ENCODE data around the gene RIPOR3.

DNA sequence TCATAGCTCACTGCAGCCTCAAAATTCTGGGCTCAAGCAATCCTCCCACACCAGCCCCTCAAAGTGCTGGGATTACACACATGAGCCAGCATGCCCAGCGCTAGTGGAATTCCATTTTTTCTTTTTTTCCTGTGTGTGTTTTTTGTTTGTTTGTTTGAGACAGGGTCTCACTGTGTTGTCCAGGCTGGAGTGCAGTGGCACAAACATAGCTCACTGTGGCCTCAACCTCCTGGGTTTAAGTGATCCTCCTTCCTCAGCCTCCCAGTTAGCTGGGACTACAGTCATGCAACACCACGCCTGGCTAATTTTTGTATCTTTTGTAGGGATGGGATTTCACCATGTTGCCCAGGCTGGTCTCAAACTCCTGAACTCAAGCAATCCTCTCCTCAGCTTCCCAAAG is 26.0 kb upstream of the RIPOR3 start:
- TF ChIP-seq, protein P1, sequence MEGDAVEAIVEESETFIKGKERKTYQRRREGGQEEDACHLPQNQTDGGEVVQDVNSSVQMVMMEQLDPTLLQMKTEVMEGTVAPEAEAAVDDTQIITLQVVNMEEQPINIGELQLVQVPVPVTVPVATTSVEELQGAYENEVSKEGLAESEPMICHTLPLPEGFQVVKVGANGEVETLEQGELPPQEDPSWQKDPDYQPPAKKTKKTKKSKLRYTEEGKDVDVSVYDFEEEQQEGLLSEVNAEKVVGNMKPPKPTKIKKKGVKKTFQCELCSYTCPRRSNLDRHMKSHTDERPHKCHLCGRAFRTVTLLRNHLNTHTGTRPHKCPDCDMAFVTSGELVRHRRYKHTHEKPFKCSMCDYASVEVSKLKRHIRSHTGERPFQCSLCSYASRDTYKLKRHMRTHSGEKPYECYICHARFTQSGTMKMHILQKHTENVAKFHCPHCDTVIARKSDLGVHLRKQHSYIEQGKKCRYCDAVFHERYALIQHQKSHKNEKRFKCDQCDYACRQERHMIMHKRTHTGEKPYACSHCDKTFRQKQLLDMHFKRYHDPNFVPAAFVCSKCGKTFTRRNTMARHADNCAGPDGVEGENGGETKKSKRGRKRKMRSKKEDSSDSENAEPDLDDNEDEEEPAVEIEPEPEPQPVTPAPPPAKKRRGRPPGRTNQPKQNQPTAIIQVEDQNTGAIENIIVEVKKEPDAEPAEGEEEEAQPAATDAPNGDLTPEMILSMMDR (IDR thresholded peaks at IDR 0.05): no peak
- TF ChIP-seq ESRRA (IDR thresholded peaks at IDR 0.05; ENCODE audit: borderline replicate concordance, low read length): no peak
- no peak for TF ChIP-seq EP300 (IDR thresholded peaks at IDR 0.05)
- TF ChIP-seq MAX (IDR thresholded peaks at IDR 0.05): no peak
- TF ChIP-seq CBX2 (IDR thresholded peaks at IDR 0.05; ENCODE audit: borderline replicate concordance, low read depth): no peak
- no peak for TF ChIP-seq POLR2A (IDR thresholded peaks at IDR 0.05; ENCODE audit: low read length)
- no peak for TF ChIP-seq NPAS2 (CRISPR knock-in tag; IDR thresholded peaks at IDR 0.05; ENCODE audit: borderline replicate concordance)
- TF ChIP-seq ZFP36 (IDR thresholded peaks at IDR 0.05; ENCODE audit: borderline replicate concordance, partially characterized antibody): no peak
- TF ChIP-seq MYC (IDR thresholded peaks at IDR 0.05; ENCODE audit: borderline replicate concordance, low read length): no peak
- TF ChIP-seq, protein P2, sequence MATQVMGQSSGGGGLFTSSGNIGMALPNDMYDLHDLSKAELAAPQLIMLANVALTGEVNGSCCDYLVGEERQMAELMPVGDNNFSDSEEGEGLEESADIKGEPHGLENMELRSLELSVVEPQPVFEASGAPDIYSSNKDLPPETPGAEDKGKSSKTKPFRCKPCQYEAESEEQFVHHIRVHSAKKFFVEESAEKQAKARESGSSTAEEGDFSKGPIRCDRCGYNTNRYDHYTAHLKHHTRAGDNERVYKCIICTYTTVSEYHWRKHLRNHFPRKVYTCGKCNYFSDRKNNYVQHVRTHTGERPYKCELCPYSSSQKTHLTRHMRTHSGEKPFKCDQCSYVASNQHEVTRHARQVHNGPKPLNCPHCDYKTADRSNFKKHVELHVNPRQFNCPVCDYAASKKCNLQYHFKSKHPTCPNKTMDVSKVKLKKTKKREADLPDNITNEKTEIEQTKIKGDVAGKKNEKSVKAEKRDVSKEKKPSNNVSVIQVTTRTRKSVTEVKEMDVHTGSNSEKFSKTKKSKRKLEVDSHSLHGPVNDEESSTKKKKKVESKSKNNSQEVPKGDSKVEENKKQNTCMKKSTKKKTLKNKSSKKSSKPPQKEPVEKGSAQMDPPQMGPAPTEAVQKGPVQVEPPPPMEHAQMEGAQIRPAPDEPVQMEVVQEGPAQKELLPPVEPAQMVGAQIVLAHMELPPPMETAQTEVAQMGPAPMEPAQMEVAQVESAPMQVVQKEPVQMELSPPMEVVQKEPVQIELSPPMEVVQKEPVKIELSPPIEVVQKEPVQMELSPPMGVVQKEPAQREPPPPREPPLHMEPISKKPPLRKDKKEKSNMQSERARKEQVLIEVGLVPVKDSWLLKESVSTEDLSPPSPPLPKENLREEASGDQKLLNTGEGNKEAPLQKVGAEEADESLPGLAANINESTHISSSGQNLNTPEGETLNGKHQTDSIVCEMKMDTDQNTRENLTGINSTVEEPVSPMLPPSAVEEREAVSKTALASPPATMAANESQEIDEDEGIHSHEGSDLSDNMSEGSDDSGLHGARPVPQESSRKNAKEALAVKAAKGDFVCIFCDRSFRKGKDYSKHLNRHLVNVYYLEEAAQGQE (IDR thresholded peaks at IDR 0.05): no peak
- TF ChIP-seq TFCP2L1 (CRISPR knock-in tag; IDR thresholded peaks at IDR 0.05): no peak
- TF ChIP-seq PHF8 (IDR thresholded peaks at IDR 0.05; ENCODE audit: borderline replicate concordance, low read depth): no peak
